ENCODE measurements around the gene OPA1. TPM values are rescaled to one million over a fixed set of nuclear protein-coding genes. Genes with fewer than 3 reads are reported as not detected.

Gene OPA1
- total RNA-seq, 1 donor from 2014 or later, result 19.5 TPM

DNA sequence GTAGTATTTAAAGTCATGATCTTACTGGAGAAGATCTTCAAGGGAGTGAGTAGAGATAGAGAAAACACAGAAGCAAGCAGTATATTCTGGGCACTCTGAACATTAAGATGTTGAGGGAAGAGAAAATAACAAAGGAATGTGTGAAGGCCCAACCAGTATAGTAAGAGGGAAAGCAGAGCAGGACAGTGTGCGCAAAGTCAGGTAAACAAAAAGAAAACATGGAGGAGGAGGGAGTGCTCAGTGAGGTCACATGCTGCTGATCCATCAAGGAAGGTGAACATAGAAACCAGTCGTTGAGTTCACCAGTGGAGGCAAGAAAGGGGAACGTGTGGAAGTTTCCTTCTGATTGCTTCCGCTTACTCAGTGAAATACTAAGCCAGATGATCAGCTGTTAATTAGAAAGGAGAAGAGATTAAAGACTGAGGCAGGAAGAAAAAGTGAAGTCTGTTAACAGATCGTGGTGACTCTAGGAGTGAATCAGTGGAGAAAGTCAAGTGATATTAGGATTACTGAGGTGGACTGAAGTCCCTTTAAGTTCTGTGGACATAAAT, 47.2 kb downstream of the OPA1 start:
- no peaks in the 10 kb centered on the region for H3K4me1 ChIP-seq
- no peak overlapping the region for H3K27ac ChIP-seq
- intact Hi-C loops (cut with DNase I), result no loop called here
- DNase-seq (ENCODE audit: low spot score in 2 of 2), result no peak
- peaks cover 32 to 66% of the 10 kb centered on the region in 2 donors for H3K36me3 ChIP-seq
- no peaks in the 10 kb centered on the region for H3K9me3 ChIP-seq
- H3K4me3 ChIP-seq, result no peak overlapping the region
- no peaks in the 10 kb centered on the region for H3K27me3 ChIP-seq
- TF ChIP-seq CTCF (IDR thresholded peaks at IDR 0.05), result no peak

DNA sequence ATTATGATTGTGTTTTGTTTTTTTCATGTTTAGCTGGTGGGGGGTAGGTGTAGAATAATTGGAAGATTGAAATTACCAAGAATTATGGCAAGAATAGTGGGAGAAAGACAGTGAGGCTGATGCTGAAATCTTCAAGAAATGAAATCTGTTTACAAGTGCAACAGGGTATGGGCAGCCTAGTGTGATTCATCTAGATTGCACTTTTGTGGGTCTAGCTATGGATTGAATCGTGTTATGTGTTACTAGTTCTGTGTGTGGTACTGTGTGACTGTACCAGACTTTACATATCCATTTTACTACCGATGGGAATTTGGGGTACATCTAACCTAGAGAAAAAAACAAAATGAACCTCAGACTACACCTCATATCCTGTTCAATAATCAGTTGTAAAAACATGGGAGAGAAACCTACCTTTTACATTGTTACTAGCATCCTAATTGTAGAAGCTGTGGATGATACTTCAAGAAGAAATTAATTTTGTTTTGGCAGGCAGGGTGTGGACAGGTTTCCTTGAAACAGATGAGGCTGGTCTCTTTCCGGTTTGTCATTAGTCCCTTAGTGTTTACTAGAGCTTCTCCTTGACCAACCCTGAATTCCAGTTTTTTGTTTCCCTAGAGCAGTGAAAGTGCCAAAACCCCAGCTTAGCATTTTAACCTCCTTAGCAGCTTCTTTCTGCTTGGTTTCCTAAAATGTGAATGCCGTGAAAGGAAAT, 47.9 kb downstream of the OPA1 start:
- no peak overlapping the region for H3K27ac ChIP-seq
- H3K4me1 ChIP-seq, result no peaks in the 10 kb centered on the region
- TF ChIP-seq CTCF (IDR thresholded peaks at IDR 0.05), result no peak
- H3K4me3 ChIP-seq, result no peak overlapping the region
- no peaks in the 10 kb centered on the region for H3K27me3 ChIP-seq
- peaks cover 39 to 67% of the 10 kb centered on the region in 2 donors for H3K36me3 ChIP-seq
- H3K9me3 ChIP-seq, result no peaks in the 10 kb centered on the region
- intact Hi-C loops (cut with DNase I), result no loop called here
- DNase-seq (ENCODE audit: low spot score in 2 of 2), result no peak

DNA sequence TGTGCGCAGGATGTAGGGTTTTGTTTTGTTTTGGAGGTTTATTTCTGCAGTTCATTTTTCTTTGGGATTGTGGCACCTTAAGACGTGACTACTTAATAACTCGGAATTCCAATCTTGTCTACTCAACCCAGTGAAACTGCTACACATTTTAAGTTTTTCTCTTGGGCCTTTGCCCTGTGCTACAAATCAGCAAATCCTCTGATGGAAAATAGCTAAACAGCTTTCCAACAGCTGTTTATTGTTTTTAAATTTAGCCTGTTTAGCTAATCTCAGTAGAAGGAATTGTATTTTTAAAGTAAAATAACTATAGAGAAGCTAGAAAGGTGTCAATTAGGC, 48.4 kb downstream of the OPA1 start:
- Histone ChIP-seq H3K36me3 (peaks cover 44 to 68% of the 10 kb centered on the region in 2 donors), H3K4me3 (no peak overlapping the region), H3K27me3 (no peaks in the 10 kb centered on the region), H3K4me1 (no peaks in the 10 kb centered on the region), H3K27ac (no peak overlapping the region), H3K9me3 (no peaks in the 10 kb centered on the region)
- no peak for DNase-seq (ENCODE audit: low spot score in 2 of 2)
- TF ChIP-seq CTCF (IDR thresholded peaks at IDR 0.05), result no peak
- intact Hi-C loops (cut with DNase I), result no loop called here

GRCh38 chr3:193645806-193646205, 52.8 kb downstream of the OPA1 start:
- H3K9me3 ChIP-seq, result no peaks in the 10 kb centered on the region
- H3K27me3 ChIP-seq, result no peaks in the 10 kb centered on the region
- no peak for DNase-seq (ENCODE audit: low spot score in 2 of 2)
- no peak for TF ChIP-seq CTCF (IDR thresholded peaks at IDR 0.05)
- intact Hi-C loops (cut with DNase I), result no loop called here
- H3K27ac ChIP-seq, result no peak overlapping the region
- H3K4me1 ChIP-seq, result no peaks in the 10 kb centered on the region
- no peak overlapping the region for H3K4me3 ChIP-seq
- H3K36me3 ChIP-seq, result peaks cover 52 to 74% of the 10 kb centered on the region in 2 donors

- Histone ChIP-seq H3K27ac (no peak overlapping the region), H3K27me3 (no peaks in the 10 kb centered on the region), H3K4me1 (no peaks in the 10 kb centered on the region), H3K36me3 (peaks cover 39 to 69% of the 10 kb centered on the region in 2 donors), H3K9me3 (no peaks in the 10 kb centered on the region), H3K4me3 (no peak overlapping the region)
- no peak for DNase-seq (ENCODE audit: low spot score in 2 of 2)
- intact Hi-C loops (cut with DNase I), result no loop called here
- TF ChIP-seq CTCF (IDR thresholded peaks at IDR 0.05), result no peak
These were observed 55.6 kb downstream of the OPA1 start for GRCh38 chr3:193648542-193649076.

Data from ascending aorta (tissue), 2 donors.